K562 (cell line): ENCODE data around the gene RNF113B. TPM values are rescaled to one million over a fixed set of nuclear protein-coding genes. Genes with fewer than 3 reads are reported as not detected.

Experiments used
- ATAC-seq: fragments of 200-7000 bp; cut with Tn5 transposase; 3 replicates; pipeline ENCODE4 v1.9.1; 2020; ENCODE audit warnings: moderate library complexity
- BruUV-seq: library from RNA; stranded (reverse); fragments of 400-500 nt; replicated peaks from 2 replicates; lab custom pipeline; 2021; lab: Mats Ljungman, UMichigan
- CTCF ChIA-PET: fragments of 300-600 bp; formaldehyde crosslinking; extraction: SDS; loops from one replicate; lab custom pipeline; 2021; ENCODE audit warnings: low intra/inter-chr PET ratio; lab: Yijun Ruan, JAX
- POLR2A ChIA-PET: fragments of 300-600, 350-650 bp; sonication (Branson Sonifier 250); formaldehyde crosslinking; extraction: SDS; loops from one replicate; lab custom pipeline; 2021; ENCODE audit warnings: antibody characterized with exemption, inconsistent platforms; lab: Yijun Ruan, JAX
- DNase-seq, 4 experiments: peaks; one replicate each; pipeline versions ENCODE4 v3.0.0 to v3.0.0-alpha.2; 2011 to 2018; ENCODE audit warnings: low spot score in 3 of 4, mixed read lengths in 3 of 4; ENCODE audit errors: extremely low read depth in 1 of 4
- FAIRE-seq: peaks from 2 replicates; lab custom pipeline; 2011; peaks lifted over from hg19 to GRCh38; lab: Jason Lieb, UNC
- H2AFZ ChIP-seq: 2 replicates; pipeline ENCODE4 v1.6.0; 2011; ENCODE audit warnings: low read depth, low read length, control low read depth, inconsistent platforms
- H3K27ac ChIP-seq: fragments of 200-600 bp; 3 replicates; pipeline ENCODE4 v1.8.0; 2011; ENCODE audit warnings: low read depth, mild to moderate bottlenecking, control low read depth, inconsistent platforms, low read length, moderate library complexity, mixed read lengths; ENCODE audit errors: extremely low read depth
- H3K27me3 ChIP-seq, 2 experiments: fragments of 300-600 bp in 1 of 2; 2 replicates in 1 of 2; 3 replicates in 1 of 2; pipeline versions ENCODE4 v1.6.0 to v1.8.0; 2011; ENCODE audit warnings: inconsistent platforms in 2 of 2, low read length in 2 of 2, mild to moderate bottlenecking in 1 of 2, mixed read lengths in 1 of 2, moderate library complexity in 1 of 2; ENCODE audit not compliant: control insufficient read depth in 2 of 2, insufficient read depth in 2 of 2
- H3K36me3 ChIP-seq: fragments of 300-600 bp; 3 replicates; pipeline ENCODE4 v1.8.0; 2011; ENCODE audit warnings: mild to moderate bottlenecking, low read length, inconsistent platforms; ENCODE audit not compliant: control insufficient read depth, insufficient read depth
- H3K4me1 ChIP-seq, 2 experiments: fragments of 200-600 bp in 1 of 2; replicated peaks in 1 of 2; 2 replicates in 1 of 2; 3 replicates in 1 of 2; pipeline versions ENCODE4 v1.5.1 to v1.8.0; 2011; ENCODE audit warnings: inconsistent platforms in 2 of 2, low read length in 2 of 2, mild to moderate bottlenecking in 1 of 2, mixed read lengths in 1 of 2, moderate library complexity in 1 of 2; ENCODE audit not compliant: control insufficient read depth in 2 of 2, insufficient read depth in 2 of 2
- H3K4me2 ChIP-seq: 2 replicates; pipeline ENCODE4 v1.6.1; 2011; ENCODE audit warnings: low read length, control low read depth, inconsistent platforms, mixed read lengths; ENCODE audit not compliant: insufficient read depth
- H3K4me3 ChIP-seq: fragments of 200-600 bp; sonication (generic), shearing (Covaris generic); 2 replicates; pipeline ENCODE4 v1.5.1; 2016; ENCODE audit warnings: control low read depth, inconsistent platforms
- H3K79me2 ChIP-seq: fragments of 200-600 bp; 3 replicates; pipeline ENCODE4 v1.8.0; 2011; ENCODE audit warnings: low read length, inconsistent platforms; ENCODE audit not compliant: control insufficient read depth, insufficient read depth
- H3K9ac ChIP-seq, 2 experiments: 2 replicates each; pipeline versions ENCODE4 v1.6.0 to v1.6.1; 2011; ENCODE audit warnings: low read depth in 2 of 2, low read length in 2 of 2, control low read depth in 1 of 2, inconsistent platforms in 1 of 2, mild to moderate bottlenecking in 1 of 2, mixed read lengths in 1 of 2; ENCODE audit not compliant: insufficient read depth in 1 of 2
- H3K9me1 ChIP-seq: one replicate; pipeline ENCODE4 v1.6.0; 2011; ENCODE audit warnings: inconsistent platforms, mild to moderate bottlenecking, low read length, moderate library complexity; ENCODE audit not compliant: control insufficient read depth, insufficient read depth
- H3K9me3 ChIP-seq: replicated peaks from 2 replicates; pipeline ENCODE4 v1.5.1; 2011; ENCODE audit warnings: low read depth, low read length, inconsistent platforms; ENCODE audit not compliant: control insufficient read depth, insufficient read depth
- H4K20me1 ChIP-seq: replicated peaks from 2 replicates; pipeline ENCODE4 v1.6.1; 2011; ENCODE audit warnings: low read length, inconsistent platforms, mixed read lengths; ENCODE audit not compliant: control insufficient read depth, insufficient read depth
- CBX5 ChIP-seq: IDR thresholded peaks from 2 replicates; pipeline ENCODE4 v1.6.1; 2014; ENCODE audit warnings: low read depth, borderline replicate concordance
- REST ChIP-seq, 2 experiments: fragments of 450-650 bp; formaldehyde crosslinking in 1 of 2; IDR thresholded peaks; 2 replicates each; pipeline versions ENCODE4 v1.4.0 to v1.6.1; 2014 to 2020; ENCODE audit warnings: mild to moderate bottlenecking in 2 of 2, borderline replicate concordance in 1 of 2, low read depth in 1 of 2
- WGBS: fragments of 100-300 bp; shearing (Covaris generic); methylation state at CpG from one replicate; pipeline ENCODE4 v1.1.6; 2016; ENCODE audit warnings: low coverage, mixed read lengths; ENCODE audit not compliant: insufficient coverage; ENCODE audit errors: missing lambda C conversion rate; 5-methylcytosine and 5-hydroxymethylcytosine counted together
- in situ Hi-C: fragments of 300-500 bp; cut with MboI; formaldehyde crosslinking; loops from 4 replicates; pipeline ENCODE4 v1.15.0; 2018; ENCODE audit warnings: inconsistent platforms, mixed read lengths
- intact Hi-C: fragments of 100-400 bp; cut with micrococcal nuclease; formaldehyde crosslinking; loops from 2 replicates; pipeline ENCODE4 v1.14.2; 2022
- polyA plus RNA-seq, 8 experiments: library from polyadenylated mRNA; depleted of rRNA in 4 of 8; stranded (reverse) in 5 of 8; unstranded in 3 of 8; fragments of >200 nt; fragmentation: Nextera tagmentation in 2 of 8; fragmentation: Illumina TruSeq in 1 of 8; extraction: Ambion mirVana in 2 of 8; extraction: Trizol in 1 of 8; gene quantifications; 2 replicates each; pipeline versions ENCODE4 v1.2.1 to v1.2.3, GENCODE V29; 2011 to 2014; ENCODE audit warnings: inconsistent platforms in 1 of 8, missing spikeins in 1 of 8
- total RNA-seq, 7 experiments: library from RNA; depleted of rRNA in 6 of 7; stranded (reverse); fragments of >200 nt in 6 of 7; fragmentation: Illumina TruSeq in 2 of 7; extraction: Trizol in 2 of 7; gene quantifications; 2 replicates each; pipeline versions ENCODE4 v1.2.1 to v1.2.3, GENCODE V29; 2011 to 2021; ENCODE audit warnings: low replicate concordance in 1 of 7
- TF ChIP-seq, protein P1 (sequence below): IDR thresholded peaks from 2 replicates; pipeline ENCODE4 v1.6.1; 2016; ENCODE audit warnings: missing genetic modification characterization, missing compliant biosample characterization

Gene RNF113B
- total and polyA plus RNA-seq, 9 of the 15 experiments (the other 6 are each of a cell fraction or from before 2014, with no cell fraction given) = 0.09 TPM; not detected in 8

GRCh38 chr13:98147521-98147920 lies 29.5 kb downstream of the RNF113B start (continued):
- TF ChIP-seq, protein P1, sequence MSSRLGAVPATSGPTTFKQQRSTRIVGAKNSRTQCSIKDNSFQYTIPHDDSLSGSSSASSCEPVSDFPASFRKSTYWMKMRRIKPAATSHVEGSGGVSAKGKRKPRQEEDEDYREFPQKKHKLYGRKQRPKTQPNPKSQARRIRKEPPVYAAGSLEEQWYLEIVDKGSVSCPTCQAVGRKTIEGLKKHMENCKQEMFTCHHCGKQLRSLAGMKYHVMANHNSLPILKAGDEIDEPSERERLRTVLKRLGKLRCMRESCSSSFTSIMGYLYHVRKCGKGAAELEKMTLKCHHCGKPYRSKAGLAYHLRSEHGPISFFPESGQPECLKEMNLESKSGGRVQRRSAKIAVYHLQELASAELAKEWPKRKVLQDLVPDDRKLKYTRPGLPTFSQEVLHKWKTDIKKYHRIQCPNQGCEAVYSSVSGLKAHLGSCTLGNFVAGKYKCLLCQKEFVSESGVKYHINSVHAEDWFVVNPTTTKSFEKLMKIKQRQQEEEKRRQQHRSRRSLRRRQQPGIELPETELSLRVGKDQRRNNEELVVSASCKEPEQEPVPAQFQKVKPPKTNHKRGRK (tag) = no peak

DNA sequence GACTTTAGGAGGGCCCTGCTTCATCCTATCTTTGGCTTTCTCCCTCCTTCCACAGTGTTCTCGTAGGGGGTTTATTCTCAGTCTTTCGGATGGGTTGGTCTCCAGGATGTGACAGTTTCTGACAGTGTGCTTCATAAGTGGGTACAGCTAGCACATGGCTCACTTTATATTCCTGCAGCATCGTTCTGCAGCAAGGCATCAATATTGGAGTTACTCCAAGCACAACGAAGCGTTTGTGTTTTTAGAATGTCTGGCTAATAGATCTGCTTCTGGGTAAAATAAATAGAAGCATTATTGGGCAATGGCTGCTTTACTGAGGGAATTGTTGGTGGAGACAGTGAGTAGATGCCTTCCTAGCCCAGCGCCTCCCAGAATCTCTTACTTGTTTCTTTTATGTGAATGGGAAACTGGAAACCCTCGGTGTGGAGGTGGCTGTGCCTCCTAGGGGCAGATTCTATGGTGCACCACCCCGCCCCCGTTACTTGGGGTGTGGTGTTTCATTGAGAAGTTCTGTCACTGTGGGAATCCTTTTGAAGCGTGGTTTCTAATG lies 32.2 kb downstream of the RNF113B start:
- Histone ChIP-seq H3K4me3 (no peak overlapping the region), H2AFZ (no peak overlapping the region), H3K9ac (no peak overlapping the region), H4K20me1 (no peaks in the 10 kb centered on the region), H3K4me2 (no peak overlapping the region), H3K36me3 (no peaks in the 10 kb centered on the region), H3K9me3 (no peaks in the 10 kb centered on the region), H3K27ac (no peak overlapping the region), H3K4me1 (peaks cover 0 to 18% of the 10 kb centered on the region in 2 experiments; a peak in 1 of 5 replicates), H3K79me2 (no peaks in the 10 kb centered on the region), H3K9me1 (no peaks in the 10 kb centered on the region), H3K27me3 (peaks cover 2 to 38% of the 10 kb centered on the region in 2 experiments; a peak in 3 of 5 replicates)
- POLR2A ChIA-PET = no interaction called here
- no peak for ATAC-seq
- CTCF ChIA-PET = no interaction called here
- intact Hi-C loops = no loop called here
- no peak for FAIRE-seq
- whole genome bisulfite sequencing = 7% methylated on average over 9 of the region's 10 CpGs
- BruUV-seq = no TSS peak
- DNase-seq = no peak
- TF ChIP-seq REST (IDR thresholded peaks at IDR 0.05; ENCODE audit: borderline replicate concordance) (no peak), REST (CRISPR knock-in tag; IDR thresholded peaks at IDR 0.05; ENCODE audit: low read depth) (no peak), CBX5 (no peak)
- TF ChIP-seq, all 486 proteins: peak for 0
- in situ Hi-C loops = no loop called here
